Effector memory CD4-positive, alpha-beta T cell (primary cell): ENCODE results near the gene TGIF2.
"Not testable (repeated sequence)": the region's sequence is repeated elsewhere in the genome, so short reads cannot be mapped to it uniquely, and the experiment has no call there.

Experiments
- DNase-seq, 3 donors: peaks; one replicate each; pipeline ENCODE4 v3.0.0-alpha.2; 2020
- H3K27ac ChIP-seq: 2 replicates; pipeline ENCODE4 v1.7.0; 2013; ENCODE audit warnings: mild to moderate bottlenecking, low read length, moderate library complexity; ENCODE audit not compliant: insufficient read depth, poor library complexity, severe bottlenecking
- H3K27me3 ChIP-seq: replicated peaks from 2 replicates; pipeline ENCODE4 v1.7.0; 2013; ENCODE audit warnings: mild to moderate bottlenecking, low read length; ENCODE audit not compliant: insufficient read depth, control insufficient read depth, poor library complexity, severe bottlenecking
- H3K36me3 ChIP-seq: 2 replicates; pipeline ENCODE4 v1.7.0; 2013; ENCODE audit warnings: mild to moderate bottlenecking, low read length, moderate library complexity; ENCODE audit not compliant: control insufficient read depth, insufficient read depth
- H3K4me1 ChIP-seq: 2 replicates; pipeline ENCODE4 v1.7.0; 2013; ENCODE audit warnings: low read length, mild to moderate bottlenecking; ENCODE audit not compliant: control insufficient read depth, insufficient read depth, poor library complexity, severe bottlenecking
- H3K4me3 ChIP-seq: 2 replicates; pipeline ENCODE4 v1.7.0; 2013; ENCODE audit warnings: low read length, low read depth, mild to moderate bottlenecking; ENCODE audit not compliant: insufficient read depth, poor library complexity, severe bottlenecking
- H3K9me3 ChIP-seq: 2 replicates; pipeline ENCODE4 v1.7.0; 2013; ENCODE audit warnings: mild to moderate bottlenecking, low read length, moderate library complexity; ENCODE audit not compliant: control insufficient read depth

TGIF2 gene

GRCh38 chr20:36548006-36548315 lies 25.4 kb upstream of the TGIF2 start:
- no peak for DNase-seq
- no peaks in the 10 kb centered on the region for H3K36me3 ChIP-seq

GRCh38 chr20:36548704-36549627 lies 24.4 kb upstream of the TGIF2 start:
- H3K27me3 ChIP-seq: no peaks in the 10 kb centered on the region
- no peak overlapping the region for H3K4me3 ChIP-seq
- no peaks in the 10 kb centered on the region for H3K36me3 ChIP-seq
- no peaks in the 10 kb centered on the region for H3K4me1 ChIP-seq
- DNase-seq: no peak
- no peak overlapping the region for H3K27ac ChIP-seq
- no peaks in the 10 kb centered on the region for H3K9me3 ChIP-seq

More at GRCh38 chr20:36548006-36548315, 25.4 kb upstream of the TGIF2 start:
- no peaks in the 10 kb centered on the region for H3K9me3 ChIP-seq
- H3K4me3 ChIP-seq: no peak overlapping the region
- no peaks in the 10 kb centered on the region for H3K4me1 ChIP-seq
- H3K27me3 ChIP-seq: no peaks in the 10 kb centered on the region
- no peak overlapping the region for H3K27ac ChIP-seq

GRCh38 chr20:36549628-36549941 lies 23.8 kb upstream of the TGIF2 start:
- Histone ChIP-seq H3K4me1 (no peaks in the 10 kb centered on the region), H3K4me3 (no peak overlapping the region), H3K27ac (no peak overlapping the region), H3K9me3 (no peaks in the 10 kb centered on the region), H3K27me3 (no peaks in the 10 kb centered on the region), H3K36me3 (no peaks in the 10 kb centered on the region)
- no peak for DNase-seq

GRCh38 chr20:36549942-36550789 lies 23.2 kb upstream of the TGIF2 start:
- no peak overlapping the region for H3K4me3 ChIP-seq
- no peak for DNase-seq
- no peak overlapping the region for H3K27ac ChIP-seq
- H3K9me3 ChIP-seq: no peaks in the 10 kb centered on the region
- no peaks in the 10 kb centered on the region for H3K4me1 ChIP-seq
- H3K27me3 ChIP-seq: no peaks in the 10 kb centered on the region
- no peaks in the 10 kb centered on the region for H3K36me3 ChIP-seq

- no peaks in the 10 kb centered on the region for H3K9me3 ChIP-seq
- no peak for DNase-seq
- H3K4me1 ChIP-seq: no peaks in the 10 kb centered on the region
- H3K27me3 ChIP-seq: no peaks in the 10 kb centered on the region
- H3K4me3 ChIP-seq: no peak overlapping the region
- H3K36me3 ChIP-seq: no peaks in the 10 kb centered on the region
- no peak overlapping the region for H3K27ac ChIP-seq
Measured at GRCh38 chr20:36550790-36551299, 22.6 kb upstream of the TGIF2 start.

- no peak for DNase-seq
- H3K36me3 ChIP-seq: no peaks in the 10 kb centered on the region
- no peak overlapping the region for H3K4me3 ChIP-seq
- H3K27me3 ChIP-seq: no peaks in the 10 kb centered on the region
- H3K9me3 ChIP-seq: no peaks in the 10 kb centered on the region
- peaks cover 5% of the 10 kb centered on the region for H3K4me1 ChIP-seq
- no peak overlapping the region for H3K27ac ChIP-seq
Measured at GRCh38 chr20:36555248-36555647, 18.1 kb upstream of the TGIF2 start.

GRCh38 chr20:36562724-36563123 lies 10.7 kb upstream of the TGIF2 start:
- Histone ChIP-seq H3K36me3 (no peaks in the 10 kb centered on the region), H3K9me3 (no peaks in the 10 kb centered on the region), H3K4me1 (no peaks in the 10 kb centered on the region), H3K27ac (no peak overlapping the region), H3K27me3 (no peaks in the 10 kb centered on the region), H3K4me3 (no peak overlapping the region)
- DNase-seq: no peak

- Histone ChIP-seq H3K4me1 (no peaks in the 10 kb centered on the region), H3K36me3 (no peaks in the 10 kb centered on the region), H3K9me3 (no peaks in the 10 kb centered on the region), H3K27ac (no peak overlapping the region), H3K4me3 (no peak overlapping the region), H3K27me3 (no peaks in the 10 kb centered on the region)
- DNase-seq: no peak
Measured at GRCh38 chr20:36563374-36563773, 10.0 kb upstream of the TGIF2 start.

- H3K9me3 ChIP-seq, H3K27me3 ChIP-seq, H3K4me1 ChIP-seq, H3K36me3 ChIP-seq, H3K27ac ChIP-seq, DNase-seq, H3K4me3 ChIP-seq: not testable (repeated sequence)
Measured at GRCh38 chr20:36564078-36564725, 9.2 kb upstream of the TGIF2 start.

GRCh38 chr20:36564726-36565121 lies 8.7 kb upstream of the TGIF2 start:
- not testable (repeated sequence) for H3K4me1 ChIP-seq, H3K36me3 ChIP-seq, H3K9me3 ChIP-seq, H3K27ac ChIP-seq, H3K27me3 ChIP-seq, H3K4me3 ChIP-seq, DNase-seq
